Measurements from ENCODE around the gene FAM72D. TPM values are rescaled to one million over a fixed set of nuclear protein-coding genes. Genes with fewer than 3 reads are reported as not detected.

FAM72D gene
- polyA plus RNA-seq, 3 donors: 0.48 to 1.2 (median 0.79) TPM

Other genes starting within 250 kb of the FAM72D start
- 10 to 100 TPM in 1 of 3 donors, 1 to 10 TPM in 2; 5.8 to 25.5 (median 7.0) TPM for gene SRGAP2B, start 646 bp upstream of the FAM72D start, polyA plus RNA-seq
- not detected for gene PPIAL4D, start 146.2 kb downstream of the FAM72D start, polyA plus RNA-seq

All from CD14-positive monocyte (primary cell).